Mesendoderm (in vitro differentiated cells): ENCODE results near the gene SPG7.
"Not testable (repeated sequence)": the region's sequence is repeated elsewhere in the genome, so short reads cannot be mapped to it uniquely, and the experiment has no call there.

Experiments
- DNase-seq: peaks from one replicate; pipeline ENCODE4 v3.0.0; 2013
- H2AK5ac ChIP-seq: 2 replicates; pipeline ENCODE4 v1.6.1; 2013; ENCODE audit warnings: low read length, inconsistent platforms
- H2BK120ac ChIP-seq: 2 replicates; pipeline ENCODE4 v1.6.1; 2013; ENCODE audit warnings: low read depth, mild to moderate bottlenecking, low read length, moderate library complexity, mixed read lengths
- H2BK15ac ChIP-seq: replicated peaks from 2 replicates; pipeline ENCODE4 v1.6.1; 2013; ENCODE audit warnings: low read depth, mild to moderate bottlenecking, moderate library complexity
- H2BK5ac ChIP-seq: 2 replicates; pipeline ENCODE4 v1.6.1; 2013; ENCODE audit warnings: low read length, inconsistent platforms
- H3K18ac ChIP-seq: 2 replicates; pipeline ENCODE4 v1.6.1; 2013; ENCODE audit warnings: mild to moderate bottlenecking, low read length, mixed read lengths
- H3K23ac ChIP-seq: one replicate; pipeline ENCODE4 v1.6.1; 2013; ENCODE audit warnings: low read length
- H3K27ac ChIP-seq: 2 replicates; pipeline ENCODE4 v1.5.1; 2013; ENCODE audit warnings: low read depth, mild to moderate bottlenecking, inconsistent platforms, low read length, moderate library complexity
- H3K27me3 ChIP-seq: 2 replicates; pipeline ENCODE4 v1.6.1; 2013; ENCODE audit warnings: low read length, control low read depth, mild to moderate bottlenecking, inconsistent platforms; ENCODE audit not compliant: insufficient read depth, poor library complexity
- H3K36me3 ChIP-seq: 2 replicates; pipeline ENCODE4 v1.6.1; 2013; ENCODE audit warnings: low read length, inconsistent platforms; ENCODE audit not compliant: control insufficient read depth, insufficient read depth
- H3K4ac ChIP-seq: one replicate; pipeline ENCODE4 v1.6.1; 2013; ENCODE audit warnings: low read depth, mild to moderate bottlenecking, low read length, moderate library complexity
- H3K4me1 ChIP-seq: 2 replicates; pipeline ENCODE4 v1.6.1; 2013; ENCODE audit warnings: low read depth, low read length, inconsistent platforms; ENCODE audit not compliant: control insufficient read depth
- H3K4me2 ChIP-seq: 2 replicates; pipeline ENCODE4 v1.6.1; 2013; ENCODE audit warnings: low read length
- H3K4me3 ChIP-seq: 2 replicates; pipeline ENCODE4 v1.5.1; 2013; ENCODE audit warnings: mild to moderate bottlenecking, low read length
- H3K56ac ChIP-seq: one replicate; pipeline ENCODE4 v1.6.1; 2013; ENCODE audit warnings: low read length
- H3K79me1 ChIP-seq: 2 replicates; pipeline ENCODE4 v1.6.1; 2013; ENCODE audit warnings: low read length, inconsistent platforms
- H3K79me2 ChIP-seq: 2 replicates; pipeline ENCODE4 v1.6.1; 2013; ENCODE audit warnings: mild to moderate bottlenecking, low read length; ENCODE audit not compliant: control insufficient read depth, insufficient read depth
- H3K9ac ChIP-seq: 2 replicates; pipeline ENCODE4 v1.6.1; 2013; ENCODE audit warnings: low read length, inconsistent platforms
- H4K5ac ChIP-seq: one replicate; pipeline ENCODE4 v1.6.1; 2013; ENCODE audit warnings: low read length
- H4K8ac ChIP-seq: one replicate; pipeline ENCODE4 v1.6.1; 2013; ENCODE audit warnings: low read depth, mild to moderate bottlenecking, control low read depth, low read length, moderate library complexity
- WGBS: extraction: QIAGEN DNeasy Blood & Tissue Kit; methylation state at CpG from one replicate; pipeline ENCODE4 v1.1.7; 2013; ENCODE audit warnings: low lambda C conversion rate, missing lambda C conversion rate; ENCODE audit not compliant: insufficient coverage; ENCODE audit errors: extremely low coverage; 5-methylcytosine and 5-hydroxymethylcytosine counted together

Gene SPG7

DNA sequence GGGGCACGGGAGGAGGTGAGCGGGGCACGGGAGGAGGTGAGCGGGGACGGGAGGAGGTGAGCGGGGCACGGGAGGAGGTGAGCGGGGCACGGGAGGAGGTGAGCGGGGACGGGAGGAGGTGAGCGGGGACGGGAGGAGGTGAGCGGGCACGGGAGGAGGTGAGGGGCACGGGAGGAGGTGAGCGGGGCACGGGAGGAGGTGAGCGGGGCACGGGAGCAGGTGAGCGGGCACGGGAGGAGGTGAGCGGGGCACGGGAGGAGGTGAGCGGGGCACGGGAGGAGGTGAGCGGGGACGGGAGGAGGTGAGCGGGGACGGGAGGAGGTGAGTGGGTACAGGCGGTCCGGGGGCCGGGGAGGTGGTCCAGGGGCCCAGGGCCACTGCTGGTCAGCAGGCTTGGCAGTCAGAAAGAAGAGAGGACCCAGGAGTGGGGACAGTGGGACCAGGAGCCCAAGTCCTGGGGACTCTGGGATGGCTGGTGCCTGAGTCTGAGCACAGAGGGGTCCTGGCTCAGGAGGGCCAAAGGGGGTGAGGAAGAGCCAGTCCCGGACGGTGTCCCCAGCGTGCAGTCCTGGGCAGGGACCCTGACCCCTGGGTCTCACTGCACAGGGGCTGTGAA is 62.9 kb downstream of the SPG7 start:
- not testable (repeated sequence) for H3K4me2 ChIP-seq, H3K27ac ChIP-seq, H4K8ac ChIP-seq, H3K79me2 ChIP-seq, H2AK5ac ChIP-seq, H4K5ac ChIP-seq, H3K56ac ChIP-seq, H3K4me1 ChIP-seq, H3K4me3 ChIP-seq, H3K23ac ChIP-seq, DNase-seq, H3K18ac ChIP-seq, H3K27me3 ChIP-seq, H3K9ac ChIP-seq, H2BK15ac ChIP-seq, H3K36me3 ChIP-seq, H2BK5ac ChIP-seq, H2BK120ac ChIP-seq, H3K79me1 ChIP-seq, H3K4ac ChIP-seq
- no CpG with 5 or more reads among the region's 36 CpGs for WGBS

DNA sequence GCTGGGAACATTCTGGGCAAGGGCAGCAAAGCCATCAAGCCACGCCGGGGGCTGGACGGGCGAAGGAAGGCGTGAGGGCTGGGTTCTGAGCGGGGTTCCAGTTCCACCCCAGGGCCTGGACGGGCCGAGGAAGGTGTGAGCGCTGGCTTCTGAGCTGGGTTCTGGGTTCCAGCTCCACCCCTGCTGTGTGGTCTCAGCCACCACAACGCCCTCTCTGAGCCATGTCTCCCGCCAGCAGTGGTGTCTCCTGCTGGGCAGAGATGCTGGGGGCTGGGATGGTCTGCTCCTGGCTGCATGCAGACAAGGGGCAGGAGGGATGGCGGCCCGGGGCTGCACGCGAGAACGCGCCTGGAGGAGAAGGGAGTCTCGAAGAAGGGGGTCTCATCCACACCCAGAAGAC is 63.4 kb downstream of the SPG7 start:
- H3K9ac ChIP-seq = no peak overlapping the region
- peaks cover 9% of the 10 kb centered on the region for H3K27me3 ChIP-seq
- H2BK15ac ChIP-seq = no peak overlapping the region
- no peak overlapping the region for H3K18ac ChIP-seq
- H3K56ac ChIP-seq = no peak overlapping the region
- H3K79me2 ChIP-seq = no peaks in the 10 kb centered on the region
- no peak overlapping the region for H3K4me2 ChIP-seq
- H2BK5ac ChIP-seq = no peak overlapping the region
- H4K8ac ChIP-seq = no peak overlapping the region
- no peaks in the 10 kb centered on the region for H3K4me1 ChIP-seq
- no peak overlapping the region for H2BK120ac ChIP-seq
- no peak overlapping the region for H2AK5ac ChIP-seq
- DNase-seq = no peak
- no peak overlapping the region for H3K4ac ChIP-seq
- H3K27ac ChIP-seq = no peak overlapping the region
- no CpG with 5 or more reads among the region's 18 CpGs for WGBS
- H3K4me3 ChIP-seq = no peak overlapping the region
- no peak overlapping the region for H3K23ac ChIP-seq
- H4K5ac ChIP-seq = no peak overlapping the region
- H3K79me1 ChIP-seq = no peaks in the 10 kb centered on the region
- no peaks in the 10 kb centered on the region for H3K36me3 ChIP-seq

DNA sequence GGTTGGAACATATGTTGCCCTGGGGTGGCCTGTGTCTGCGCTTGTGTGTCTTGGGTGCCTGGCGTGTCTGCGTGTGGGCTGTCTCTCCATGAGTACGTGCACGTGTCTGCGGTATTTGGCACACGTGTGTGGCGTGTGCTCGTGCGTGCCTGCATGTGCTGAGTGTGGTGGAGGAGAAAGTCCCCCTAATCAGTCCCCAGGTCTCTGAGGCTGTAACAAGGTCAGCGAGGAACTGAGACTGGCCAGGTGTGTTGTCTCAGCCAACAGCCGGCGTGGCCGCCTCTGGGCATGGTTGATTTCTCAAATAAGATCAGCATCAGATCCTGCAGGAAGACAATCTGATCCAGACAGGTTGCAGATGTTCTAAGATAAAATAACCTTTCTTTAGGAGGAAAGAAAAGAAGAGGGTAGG is 63.9 kb downstream of the SPG7 start:
- Histone ChIP-seq H3K4me1 (no peaks in the 10 kb centered on the region), H3K56ac (no peak overlapping the region), H3K23ac (no peak overlapping the region), H4K5ac (no peak overlapping the region), H3K79me2 (no peaks in the 10 kb centered on the region), H3K4ac (no peak overlapping the region), H2BK5ac (no peak overlapping the region), H2AK5ac (no peak overlapping the region), H3K18ac (no peak overlapping the region), H3K4me3 (no peak overlapping the region), H3K4me2 (no peak overlapping the region), H2BK15ac (no peak overlapping the region), H3K9ac (no peak overlapping the region), H3K27ac (no peak overlapping the region), H4K8ac (no peak overlapping the region), H3K27me3 (peaks cover 9% of the 10 kb centered on the region), H3K79me1 (no peaks in the 10 kb centered on the region), H2BK120ac (no peak overlapping the region), H3K36me3 (no peaks in the 10 kb centered on the region)
- no CpG with 5 or more reads among the region's 14 CpGs for WGBS
- no peak for DNase-seq

DNA sequence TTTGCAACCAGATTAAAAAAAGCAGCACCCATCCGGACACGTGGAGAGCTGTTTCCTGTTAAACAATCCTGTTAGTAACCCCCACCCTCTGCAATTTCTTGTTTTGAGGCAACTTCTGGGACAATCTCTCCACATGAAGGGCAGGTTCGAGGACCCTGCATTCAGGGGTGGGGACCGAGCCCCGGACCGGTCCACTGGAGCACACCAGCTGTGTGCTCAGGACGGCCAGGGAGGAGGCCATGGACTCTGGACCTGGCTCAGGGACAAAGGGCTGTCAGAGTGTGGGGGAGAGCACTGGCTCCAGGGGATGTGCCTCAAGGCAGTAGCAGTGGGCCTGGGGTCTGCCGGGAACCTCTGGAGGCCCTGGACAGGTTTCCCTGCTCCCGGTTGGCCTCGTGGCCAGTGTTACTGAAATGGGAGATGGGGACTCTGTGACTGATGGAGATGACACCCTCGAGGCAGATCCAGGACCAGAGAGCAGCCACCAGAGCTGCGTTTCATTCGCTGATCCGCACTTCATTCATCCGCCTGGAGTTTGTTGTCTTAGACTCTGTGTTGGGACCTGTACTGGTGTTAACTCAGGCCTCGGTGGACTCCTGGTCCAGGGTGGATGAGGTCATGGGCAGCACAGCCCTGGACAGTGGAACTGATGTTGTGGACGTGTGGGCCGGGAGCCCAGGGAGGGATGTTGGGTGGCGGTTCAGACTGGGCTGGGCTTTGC is 64.4 kb downstream of the SPG7 start:
- Histone ChIP-seq H2BK5ac (no peak overlapping the region), H2BK120ac (no peak overlapping the region), H3K18ac (no peak overlapping the region), H3K9ac (no peak overlapping the region), H3K4ac (no peak overlapping the region), H3K4me2 (no peak overlapping the region), H4K5ac (no peak overlapping the region), H3K4me1 (no peaks in the 10 kb centered on the region), H3K79me1 (no peaks in the 10 kb centered on the region), H3K4me3 (no peak overlapping the region), H3K23ac (no peak overlapping the region), H2AK5ac (no peak overlapping the region), H3K79me2 (no peaks in the 10 kb centered on the region), H4K8ac (no peak overlapping the region), H3K36me3 (no peaks in the 10 kb centered on the region), H3K27me3 (peaks cover 9% of the 10 kb centered on the region), H3K27ac (no peak overlapping the region), H3K56ac (peak overlapping the region; percentile 11), H2BK15ac (no peak overlapping the region)
- no peak for DNase-seq
- WGBS = no CpG with 5 or more reads among the region's 19 CpGs

DNA sequence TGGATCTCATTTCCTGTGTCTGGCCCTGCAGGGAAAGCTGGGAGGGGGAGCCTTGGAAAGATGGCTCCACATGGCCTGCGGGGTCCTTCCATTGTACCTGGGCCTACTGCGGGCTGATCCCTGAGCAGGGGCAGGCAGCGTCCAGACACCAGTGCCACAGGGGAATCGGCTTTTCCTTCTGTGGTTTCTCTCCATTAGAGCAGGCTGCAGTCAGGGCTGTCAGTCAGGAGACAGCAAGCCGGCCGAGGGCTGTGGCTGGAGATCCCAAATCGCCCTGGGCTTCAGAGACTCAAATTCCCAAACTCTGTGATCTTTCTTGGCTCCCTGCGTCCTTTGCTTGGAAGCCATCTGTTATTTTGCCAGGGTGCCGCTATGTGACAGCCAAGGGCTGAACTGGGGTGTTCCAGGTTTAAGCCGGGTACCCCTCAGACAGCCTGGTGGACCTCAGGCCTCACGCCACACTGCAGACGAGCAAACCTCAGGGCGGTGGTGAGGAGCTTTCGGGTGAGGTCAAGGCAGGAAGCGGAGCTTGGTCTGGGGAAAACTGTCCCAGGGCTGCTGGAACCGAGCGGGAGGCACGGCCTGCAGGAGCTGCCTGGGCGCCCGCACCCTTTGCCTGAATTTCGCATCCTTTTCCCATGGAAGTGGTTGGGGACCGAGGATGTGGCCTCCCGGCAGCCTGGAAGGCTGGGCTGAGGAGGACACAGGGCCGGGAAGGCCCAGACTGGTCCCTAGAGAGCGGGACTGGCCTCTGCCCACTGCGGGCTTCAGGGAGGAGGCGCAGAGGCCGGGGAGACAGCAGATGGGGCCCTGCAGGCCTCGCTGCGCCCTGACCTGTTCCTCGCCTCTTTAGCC is 65.8 kb downstream of the SPG7 start:
- H3K27me3 ChIP-seq = peaks cover 9% of the 10 kb centered on the region
- WGBS = no CpG with 5 or more reads among the region's 31 CpGs
- no peak overlapping the region for H4K5ac ChIP-seq
- no peaks in the 10 kb centered on the region for H3K4me1 ChIP-seq
- no peak overlapping the region for H2BK15ac ChIP-seq
- H3K18ac ChIP-seq = no peak overlapping the region
- no peak overlapping the region for H2BK5ac ChIP-seq
- no peak overlapping the region for H3K4me2 ChIP-seq
- peak; percentile 11 for DNase-seq
- no peaks in the 10 kb centered on the region for H3K79me1 ChIP-seq
- H2AK5ac ChIP-seq = no peak overlapping the region
- H3K79me2 ChIP-seq = no peaks in the 10 kb centered on the region
- peak overlapping the region; percentile 88 for H3K56ac ChIP-seq
- no peaks in the 10 kb centered on the region for H3K36me3 ChIP-seq
- no peak overlapping the region for H2BK120ac ChIP-seq
- H3K4ac ChIP-seq = no peak overlapping the region
- no peak overlapping the region for H3K27ac ChIP-seq
- no peak overlapping the region for H3K23ac ChIP-seq
- peak overlapping the region; percentile 66 for H3K9ac ChIP-seq
- no peak overlapping the region for H4K8ac ChIP-seq
- H3K4me3 ChIP-seq = no peak overlapping the region
